NCI-H1436 (cell line): ENCODE results near the gene SMIM8.
"Not testable (repeated sequence)": the region's sequence is repeated elsewhere in the genome, so short reads cannot be mapped to it uniquely, and the experiment has no call there.

ENCODE experiments used
- DNase-seq: peaks from one replicate; lab custom pipeline; 2025; lab: John Stamatoyannopoulos, UW

Gene SMIM8

GRCh38 chr6:87322304-87323212 is at the start of gene SMIM8:
SMIM8 (plus strand) TSS chr6:87322588; CDS start chr6:87337032, 14,444 bp downstream.
- DNase-seq = peak; percentile 83

DNA sequence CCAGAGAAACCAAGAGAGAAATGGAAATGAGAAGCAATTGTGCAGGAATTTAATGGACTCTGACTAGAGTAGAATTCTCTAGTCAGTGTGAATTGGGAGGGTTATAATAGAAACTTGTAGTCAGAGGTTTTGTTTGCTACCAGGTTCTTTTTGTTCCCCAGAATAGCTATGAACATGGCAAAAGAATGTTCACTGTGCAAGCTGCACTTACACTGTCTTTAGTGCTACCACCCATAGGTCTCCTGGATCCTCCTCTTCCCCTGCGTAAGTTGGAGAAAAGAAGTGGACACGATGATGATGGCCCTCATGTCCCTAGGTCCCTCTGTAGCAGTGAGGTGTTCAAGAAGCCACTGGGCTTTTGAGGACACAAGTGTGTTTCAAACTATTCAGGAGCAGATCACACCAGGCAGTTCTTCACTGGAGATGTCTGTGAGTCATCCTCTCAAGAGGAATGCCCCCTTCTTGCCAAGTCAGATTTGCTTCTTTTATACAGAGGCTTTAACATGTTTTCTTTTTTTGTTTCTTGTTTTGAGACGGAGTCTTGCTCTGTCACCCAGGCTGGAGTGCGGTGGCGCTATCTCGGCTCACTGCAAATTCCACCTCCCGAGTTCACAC is 47.6 kb upstream of the SMIM8 start:
- DNase-seq = no peak

DNA sequence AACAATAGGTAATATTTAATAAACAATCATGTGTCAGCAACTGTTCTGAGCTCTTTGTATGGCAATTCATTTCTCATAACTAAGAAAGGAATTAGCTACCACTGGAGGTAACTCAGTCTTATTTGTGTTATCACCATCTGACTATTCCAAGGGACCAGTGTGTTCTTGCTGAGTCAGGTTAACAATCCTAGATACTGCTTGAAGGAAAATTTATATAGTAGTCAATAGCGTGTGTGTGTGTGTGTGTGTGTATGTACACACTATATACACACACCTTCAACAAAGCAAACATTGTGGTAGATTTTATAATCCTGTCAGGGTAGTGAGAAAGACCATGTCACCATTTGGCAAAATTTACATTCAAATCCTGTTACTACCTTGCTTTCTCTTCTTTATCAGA is 45.8 kb upstream of the SMIM8 start:
- DNase-seq = no peak

DNA sequence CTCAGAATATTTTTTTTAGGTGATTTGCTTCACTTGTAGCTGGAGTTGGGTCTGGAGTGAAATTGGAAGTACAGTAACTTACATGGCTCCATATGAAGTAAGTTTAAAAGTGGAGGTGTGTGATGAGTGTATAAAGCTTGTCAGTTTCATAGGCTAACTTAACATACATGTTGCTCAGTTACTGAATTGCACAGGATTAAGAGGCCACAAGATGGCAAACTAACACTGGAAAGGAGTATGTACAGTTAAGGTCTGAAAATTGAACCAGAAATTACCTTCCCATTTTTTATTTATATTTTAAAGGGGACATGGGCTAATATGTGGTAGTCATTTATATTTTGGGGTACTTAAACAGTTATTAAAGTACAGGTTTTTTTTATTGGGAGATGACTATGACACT is 45.3 kb upstream of the SMIM8 start:
- peak; percentile 4 for DNase-seq

DNA sequence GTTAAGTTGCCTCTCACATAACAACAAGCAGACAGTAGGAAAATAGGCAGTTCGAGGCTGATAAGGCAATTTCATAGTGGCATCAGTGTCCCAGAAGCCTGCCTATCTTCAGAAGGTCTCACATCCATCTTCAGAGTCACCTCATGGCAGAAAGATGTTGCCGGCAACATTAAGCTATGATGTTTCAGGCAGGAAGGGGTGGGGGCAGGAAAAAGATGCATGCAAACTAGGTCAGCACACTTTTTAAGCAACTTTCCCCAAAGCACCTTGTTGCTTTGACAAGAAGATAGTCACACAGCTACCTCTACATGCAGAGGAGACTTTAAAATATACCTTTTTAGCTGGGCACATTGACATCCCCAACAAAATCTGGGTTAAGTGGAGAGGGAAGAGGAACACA is 43.2 kb upstream of the SMIM8 start:
- no peak for DNase-seq

DNA sequence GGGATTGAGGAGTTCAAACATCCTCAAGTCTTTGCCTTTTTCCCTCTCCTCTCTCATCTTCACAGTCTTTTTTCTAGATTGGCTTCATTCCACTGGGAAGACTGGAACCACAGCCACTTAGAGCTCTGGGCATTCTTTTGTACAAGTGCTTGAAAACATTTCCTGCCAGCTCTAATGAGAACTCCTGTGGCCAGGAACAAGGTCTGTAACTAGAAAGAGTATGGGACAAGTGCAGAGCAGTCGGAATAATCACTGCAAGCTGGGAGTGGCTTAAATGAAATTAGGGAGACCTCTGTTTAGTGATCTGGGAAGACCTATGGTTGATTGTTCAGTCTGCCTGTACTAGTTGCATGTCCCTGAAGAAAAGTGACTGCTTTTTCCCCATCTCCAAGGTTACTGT is 41.0 kb upstream of the SMIM8 start:
- DNase-seq = no peak

- DNase-seq = no peak
Observed at GRCh38 chr6:87282743-87283142, 39.6 kb upstream of the SMIM8 start.

GRCh38 chr6:87283461-87283860 is 38.9 kb upstream of the SMIM8 start:
- DNase-seq = no peak

GRCh38 chr6:87287251-87287650 is 35.1 kb upstream of the SMIM8 start:
- no peak for DNase-seq

- DNase-seq = no peak
Observed at GRCh38 chr6:87289571-87289970, 32.8 kb upstream of the SMIM8 start.

- DNase-seq = no peak
Observed at GRCh38 chr6:87291883-87292282, 30.5 kb upstream of the SMIM8 start.

DNA sequence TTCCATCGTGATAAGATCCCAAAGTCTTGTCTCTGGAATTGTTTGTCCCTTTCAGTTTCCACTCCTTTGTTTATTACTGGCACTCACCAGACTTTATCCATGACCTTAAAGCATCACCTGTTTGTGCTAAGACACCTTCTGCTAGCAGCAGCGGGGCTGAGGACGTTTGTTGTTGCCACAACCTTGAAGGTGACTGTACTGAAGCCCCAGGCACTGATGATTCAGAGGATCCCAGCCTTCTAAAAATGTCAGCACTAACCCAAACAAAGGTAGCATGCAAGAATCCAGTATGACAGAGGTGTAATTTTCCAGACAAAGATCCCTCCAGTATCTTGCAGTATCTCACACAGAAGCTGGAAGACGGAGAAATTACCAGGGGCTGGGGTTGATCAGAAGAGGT is 28.9 kb upstream of the SMIM8 start:
- no peak for DNase-seq

DNA sequence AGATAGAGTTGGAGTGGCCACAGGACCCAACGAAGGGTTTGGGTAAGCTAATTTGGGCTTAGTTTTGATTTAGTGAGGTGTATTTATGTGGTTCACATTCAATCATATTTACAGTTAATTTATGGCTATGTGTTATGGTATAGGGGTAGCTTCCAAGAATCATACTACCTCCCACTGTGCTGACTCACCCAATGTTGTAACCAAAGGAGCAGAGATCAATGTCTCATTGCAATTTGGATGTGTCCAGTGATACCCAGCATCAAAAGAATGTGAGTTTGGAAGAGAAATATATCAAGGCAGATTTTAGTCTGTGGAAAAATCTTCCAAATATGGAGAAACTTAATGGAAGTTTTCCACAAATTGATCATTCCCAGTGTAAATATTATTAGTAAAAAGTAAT is 25.3 kb upstream of the SMIM8 start:
- DNase-seq = no peak

- DNase-seq = not testable (repeated sequence)
Observed at GRCh38 chr6:87301277-87301676, 21.1 kb upstream of the SMIM8 start.

DNA sequence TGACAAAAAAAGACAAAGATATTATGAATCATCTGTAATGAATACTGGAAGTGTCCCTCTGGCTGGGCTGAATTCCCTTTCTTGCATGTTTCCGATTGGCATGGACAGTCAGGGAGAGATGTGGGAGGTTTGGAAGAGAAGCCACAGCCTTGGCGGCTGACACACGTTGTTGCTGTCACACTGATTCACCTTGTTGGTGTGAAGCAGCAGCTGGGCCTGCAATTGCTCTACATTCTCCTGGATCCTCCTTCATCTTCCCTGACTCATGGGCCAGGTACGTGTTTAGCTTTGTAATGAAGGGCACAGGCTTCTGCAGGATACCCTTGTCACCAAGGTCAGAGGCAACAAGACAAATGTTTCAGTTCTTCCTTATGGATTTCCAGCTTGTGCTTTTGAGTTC is 13.4 kb upstream of the SMIM8 start:
- DNase-seq = no peak

DNA sequence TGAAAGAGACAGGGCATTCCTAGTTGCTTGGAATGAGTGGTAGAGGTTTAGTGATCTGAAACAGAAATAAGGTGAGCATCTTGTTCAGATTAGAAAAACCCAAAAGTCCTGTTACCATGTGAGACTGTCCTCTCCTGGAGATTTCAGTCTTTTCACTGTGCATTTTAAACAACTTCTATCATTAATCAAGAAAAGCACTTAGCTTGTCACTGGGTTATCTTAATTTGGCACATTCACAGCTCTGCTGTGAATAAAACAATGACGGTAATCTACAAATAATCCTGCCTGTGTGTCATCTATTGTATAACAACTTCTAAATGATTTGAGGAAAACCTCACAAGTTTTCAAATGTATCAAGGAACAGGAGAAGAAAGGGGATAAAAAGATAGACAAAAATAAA is 9.5 kb upstream of the SMIM8 start:
- no peak for DNase-seq

DNA sequence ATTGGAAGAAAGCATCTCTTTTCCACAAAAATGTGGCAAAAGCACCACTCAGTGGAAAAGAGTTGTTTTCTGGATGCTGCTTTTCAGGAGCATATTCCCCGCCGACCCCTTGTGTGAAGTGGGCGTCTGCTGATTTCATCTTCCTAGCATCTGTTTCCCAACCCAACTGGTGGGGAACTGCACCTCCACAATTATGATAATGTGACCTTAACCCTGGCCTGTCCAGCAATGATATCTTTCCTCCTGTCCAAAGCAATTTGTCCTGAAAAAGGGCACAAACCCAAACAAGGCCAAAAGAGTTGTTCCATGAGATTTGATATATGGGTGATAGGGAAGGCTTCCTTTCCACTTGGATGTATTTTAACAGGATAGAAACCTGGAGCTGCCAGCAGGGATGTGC is 7.3 kb upstream of the SMIM8 start:
- DNase-seq = no peak

GRCh38 chr6:87319271-87319987 is 3.0 kb upstream of the SMIM8 start:
- no peak for DNase-seq

DNA sequence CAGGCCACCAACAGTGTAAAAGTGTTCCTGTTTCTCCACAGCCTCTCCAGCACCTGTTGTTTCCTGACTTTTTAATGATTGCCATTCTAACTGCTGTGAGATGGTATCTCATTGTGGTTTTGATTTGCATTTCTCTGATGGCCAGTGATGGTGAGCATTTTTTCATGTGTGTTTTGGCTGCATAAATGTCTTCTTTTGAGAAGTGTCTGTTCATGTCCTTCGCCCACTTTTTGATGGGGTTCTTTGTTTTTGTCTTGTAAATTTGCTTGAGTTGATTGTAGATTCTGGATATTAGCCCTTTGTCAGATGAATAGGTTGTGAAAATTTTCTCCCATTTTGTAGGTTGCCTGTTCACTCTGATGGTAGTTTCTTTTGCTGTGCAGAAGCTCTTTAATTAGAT is 1.5 kb downstream of the SMIM8 start:
- not testable (repeated sequence) for DNase-seq

DNA sequence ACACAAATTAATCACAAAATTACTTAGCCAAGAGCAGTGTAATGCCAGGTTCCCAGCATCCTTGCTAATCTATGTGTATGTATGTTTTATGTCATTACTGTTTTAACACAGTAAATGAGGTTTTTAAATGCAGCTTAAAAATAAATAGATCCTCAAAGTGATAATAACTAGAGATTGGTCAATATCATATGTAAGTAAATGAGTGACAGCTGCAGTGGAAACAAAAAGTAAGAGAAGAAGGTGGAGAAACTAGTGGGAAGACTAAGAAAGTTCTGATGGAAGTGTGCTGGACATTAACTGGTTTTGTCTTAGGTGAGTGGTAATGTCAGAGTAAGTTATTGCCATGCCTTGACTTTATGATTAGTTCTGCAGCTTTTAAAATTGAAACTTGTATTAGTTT is 8.6 kb downstream of the SMIM8 start:
- DNase-seq = no peak

GRCh38 chr6:87333033-87333432 is 10.6 kb downstream of the SMIM8 start:
- DNase-seq = no peak

DNA sequence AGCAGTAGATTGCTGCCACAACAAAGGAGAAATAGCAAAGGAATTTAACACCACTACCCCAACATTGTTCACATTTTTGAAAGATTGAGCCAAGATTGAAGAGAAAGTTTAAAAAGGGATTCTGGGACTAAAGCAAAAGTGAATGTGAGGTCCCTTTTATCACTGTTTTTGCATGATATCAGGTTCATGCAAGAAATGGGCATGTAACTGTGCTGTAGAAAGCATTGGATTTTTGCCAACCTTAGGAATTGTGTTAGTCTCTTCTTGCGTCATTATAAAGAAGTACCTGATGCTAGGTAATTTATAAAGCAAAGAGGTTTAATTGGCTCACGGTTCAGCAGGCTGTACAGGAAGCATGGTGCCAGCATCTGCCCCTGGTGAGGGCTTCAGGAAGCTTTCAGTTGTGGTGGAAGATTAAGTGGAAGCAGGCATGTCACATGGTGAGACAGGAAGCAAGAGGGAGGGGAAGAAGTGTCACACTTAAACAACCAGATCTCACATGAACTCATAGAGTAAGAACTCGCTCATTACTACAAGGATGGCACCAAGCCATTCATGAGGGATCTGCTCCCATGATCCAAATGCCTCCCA is 11.3 kb downstream of the SMIM8 start:
- DNase-seq = peak; percentile 3

DNA sequence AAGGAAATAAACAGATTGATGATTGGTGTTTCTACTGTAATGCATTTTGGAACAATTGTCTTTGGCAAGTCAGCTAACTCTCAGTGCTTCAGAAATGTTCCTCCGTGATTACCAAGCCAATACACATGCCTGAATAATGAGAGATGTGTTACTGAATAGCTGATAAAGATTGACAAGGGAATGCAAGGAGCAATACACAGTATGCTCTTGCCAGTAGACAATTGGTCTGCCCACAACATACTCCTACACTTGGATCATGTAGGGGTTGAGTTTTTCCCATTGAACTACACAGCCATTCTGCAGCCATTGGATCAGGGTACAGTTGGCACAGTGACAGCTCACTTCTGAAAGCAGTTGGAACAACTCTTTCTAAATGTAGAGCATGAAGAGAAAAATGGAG is 12.3 kb downstream of the SMIM8 start:
- DNase-seq = no peak
